Stimulated activated CD8-positive, alpha-beta memory T cell treated with anti-CD3 and anti-CD28 coated beads, Interleukin-4, amount 100 ng/mL, for 1 hour (primary cell): Measurements from ENCODE around the gene SHISA4.
"Not testable (repeated sequence)": the region's sequence is repeated elsewhere in the genome, so short reads cannot be mapped to it uniquely, and the experiment has no call there.

Source experiments
- DNase-seq, 2 donors: peaks; one replicate each; pipeline ENCODE4 v3.0.0-alpha.2; 2020; ENCODE audit warnings: low read depth in 2 of 2, low spot score in 1 of 2

The SHISA4 gene, protein sequence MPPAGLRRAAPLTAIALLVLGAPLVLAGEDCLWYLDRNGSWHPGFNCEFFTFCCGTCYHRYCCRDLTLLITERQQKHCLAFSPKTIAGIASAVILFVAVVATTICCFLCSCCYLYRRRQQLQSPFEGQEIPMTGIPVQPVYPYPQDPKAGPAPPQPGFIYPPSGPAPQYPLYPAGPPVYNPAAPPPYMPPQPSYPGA

DNA sequence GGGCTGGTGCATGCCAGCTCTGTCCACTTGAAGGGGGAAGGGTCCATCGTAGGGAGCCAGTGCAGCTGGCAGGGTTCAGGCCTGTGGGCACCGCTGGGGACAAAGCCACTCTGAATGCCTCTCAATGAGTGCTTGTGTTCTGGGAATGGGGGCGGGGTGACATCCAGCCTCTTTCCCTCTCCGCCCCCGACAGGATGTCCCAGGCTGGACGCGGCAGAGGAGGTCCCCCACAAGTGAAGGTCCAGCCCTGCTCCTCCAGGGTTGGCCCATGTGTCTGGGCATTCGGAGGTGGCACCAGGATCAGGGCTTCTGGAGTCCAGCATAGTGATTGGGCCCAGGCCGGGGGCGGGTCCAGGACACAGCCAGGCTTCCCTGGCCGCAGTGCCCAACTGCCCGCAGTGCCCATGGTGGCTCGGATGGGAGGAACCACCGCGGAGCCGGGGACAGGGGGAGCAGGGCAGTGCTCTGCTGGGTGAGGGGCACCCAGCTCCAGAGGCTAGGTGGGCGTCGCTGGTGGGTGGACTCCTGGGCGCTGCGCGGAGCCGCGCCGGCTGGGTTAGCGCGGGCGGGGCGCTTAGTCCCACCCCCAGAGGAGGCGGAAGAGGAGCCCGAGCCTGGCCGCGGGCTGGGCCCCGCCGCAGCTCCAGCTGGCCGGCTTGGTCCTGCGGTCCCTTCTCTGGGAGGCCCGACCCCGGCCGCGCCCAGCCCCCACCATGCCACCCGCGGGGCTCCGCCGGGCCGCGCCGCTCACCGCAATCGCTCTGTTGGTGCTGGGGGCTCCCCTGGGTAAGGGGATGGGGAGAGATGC lies at the start of gene SHISA4:
Gene SHISA4 (plus strand): TSS at position 617 of the 808 bp plus-strand sequence. CDS start 97 bp downstream, at position 714.
- no peak for DNase-seq

DNA sequence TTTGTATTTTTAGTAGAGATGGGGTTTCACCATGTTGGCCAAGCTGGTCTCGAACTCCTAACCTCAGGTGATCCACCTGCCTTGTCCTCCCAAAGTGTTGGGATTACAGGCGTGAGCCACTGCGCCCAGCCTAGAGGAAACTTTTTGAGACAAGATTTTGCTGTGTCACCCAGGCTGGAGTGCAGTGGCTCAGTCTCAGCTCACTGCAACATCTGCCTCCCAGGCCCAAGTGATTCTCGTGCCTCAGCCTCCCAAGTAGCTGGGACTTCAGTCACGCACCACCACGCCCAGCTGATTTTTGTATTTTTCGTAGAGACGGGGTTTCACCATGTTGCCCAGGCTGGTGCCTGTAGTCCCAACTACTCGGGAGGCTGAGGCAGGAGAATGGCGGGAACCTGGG lies 49.6 kb upstream of the SHISA4 start:
- not testable (repeated sequence) for DNase-seq

DNA sequence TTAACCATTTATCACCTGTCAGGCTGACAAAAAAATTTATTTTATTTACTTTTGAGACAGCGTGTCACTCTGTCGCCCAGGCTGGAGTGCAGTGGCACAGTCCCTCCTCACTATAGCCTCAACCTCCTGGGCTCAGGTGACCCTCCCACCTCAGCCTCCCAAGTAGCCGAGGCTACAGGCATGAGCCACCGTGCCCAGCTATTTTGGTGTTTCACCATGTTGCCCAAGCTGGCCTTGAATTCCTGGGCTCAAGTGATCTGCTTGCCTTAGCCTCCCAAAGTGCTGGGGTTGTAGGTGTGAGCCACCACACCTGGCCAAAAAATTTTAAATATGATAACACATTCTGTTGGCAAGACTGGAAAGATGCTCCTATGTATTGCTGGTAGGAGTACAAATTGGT lies 48.6 kb upstream of the SHISA4 start:
- no peak for DNase-seq

GRCh38 chr1:201840490-201840889 lies 48.2 kb upstream of the SHISA4 start:
- DNase-seq = no peak

- no peak for DNase-seq
Observed at GRCh38 chr1:201841265-201841912, 47.3 kb upstream of the SHISA4 start.

GRCh38 chr1:201842472-201843027 lies 46.1 kb upstream of the SHISA4 start:
- DNase-seq = no peak

- no peak for DNase-seq
Observed at GRCh38 chr1:201845331-201846083, 43.2 kb upstream of the SHISA4 start.

- no peak for DNase-seq
Observed at GRCh38 chr1:201847150-201847549, 41.5 kb upstream of the SHISA4 start.

DNA sequence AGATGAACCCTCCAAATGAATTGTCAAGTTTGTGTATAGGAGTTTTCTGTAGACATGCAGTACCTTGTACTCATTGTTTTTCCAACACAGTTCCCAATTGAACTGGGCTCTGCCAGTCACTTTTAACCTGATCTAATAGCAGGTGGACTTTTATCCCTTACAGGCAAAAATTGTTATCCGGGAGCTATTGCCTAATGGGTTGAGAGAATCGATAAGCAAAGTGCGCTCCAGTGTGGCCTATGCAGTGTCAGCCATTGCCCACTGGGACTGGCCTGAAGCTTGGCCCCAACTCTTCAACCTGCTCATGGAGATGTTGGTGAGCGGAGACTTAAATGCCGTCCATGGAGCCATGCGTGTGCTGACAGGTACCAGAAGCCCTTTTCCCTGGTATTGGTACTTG lies 40.5 kb upstream of the SHISA4 start:
- DNase-seq = no peak

- no peak for DNase-seq
Observed at GRCh38 chr1:201849372-201850052, 39.2 kb upstream of the SHISA4 start.

- DNase-seq = no peak
Observed at GRCh38 chr1:201850053-201850397, 38.7 kb upstream of the SHISA4 start.

DNA sequence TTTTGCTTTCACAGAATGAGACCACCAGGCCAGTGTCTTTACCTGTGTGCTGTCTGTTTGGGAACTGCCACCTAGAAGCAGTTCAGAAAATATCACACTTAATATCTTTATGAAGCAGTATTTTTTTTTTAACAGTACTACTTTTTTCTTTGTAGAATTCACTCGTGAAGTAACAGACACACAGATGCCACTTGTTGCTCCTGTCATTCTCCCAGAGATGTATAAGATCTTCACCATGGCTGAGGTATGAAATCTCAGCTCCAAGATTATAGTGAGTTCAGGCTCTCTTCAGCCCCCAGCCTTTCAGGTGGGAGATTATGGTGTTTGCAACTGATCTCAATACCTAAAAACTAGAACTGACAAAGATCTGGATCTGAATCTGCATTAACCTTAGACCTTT lies 36.7 kb upstream of the SHISA4 start:
- no peak for DNase-seq

DNA sequence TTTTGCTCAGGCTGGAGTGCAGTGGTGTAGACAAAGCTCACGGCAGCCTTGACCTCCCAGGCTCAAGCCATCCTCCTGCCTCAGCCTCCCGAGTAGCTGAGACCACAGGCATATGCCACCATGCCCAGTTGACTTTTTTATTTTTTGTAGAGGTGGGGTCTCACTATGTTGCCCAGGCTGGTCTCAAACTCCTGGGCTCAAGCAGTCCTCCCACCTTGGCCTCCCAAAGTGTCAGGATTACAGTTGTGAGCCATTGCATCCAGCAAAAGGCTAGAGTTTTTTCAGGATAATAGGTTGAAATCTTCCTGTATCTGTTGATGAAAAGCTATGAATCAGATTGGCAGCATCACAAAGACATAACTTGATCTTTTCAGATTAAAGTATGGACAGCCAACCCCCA lies 32.0 kb upstream of the SHISA4 start:
- DNase-seq = not testable (repeated sequence)

DNA sequence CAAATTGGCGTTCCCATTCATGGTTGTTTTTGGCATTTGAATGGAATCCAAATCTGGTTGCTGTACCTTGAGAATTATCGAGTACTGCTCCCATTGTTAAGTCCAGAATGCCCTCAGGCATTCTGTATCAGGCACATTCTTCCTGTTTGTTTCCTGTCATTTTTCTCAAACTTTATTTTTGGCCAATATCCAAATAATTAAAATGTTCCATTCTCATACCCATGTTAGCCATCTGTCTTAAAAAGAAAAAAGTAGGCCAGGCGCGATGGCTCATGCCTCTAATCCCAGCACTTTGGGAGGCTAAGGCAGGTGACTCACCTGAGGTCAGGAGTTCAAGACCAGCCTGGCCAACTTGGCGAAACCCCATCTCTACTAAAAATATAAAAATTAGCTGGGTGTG lies 29.3 kb upstream of the SHISA4 start:
- DNase-seq = no peak

- DNase-seq = no peak
Observed at GRCh38 chr1:201861448-201861847, 27.2 kb upstream of the SHISA4 start.

- no peak for DNase-seq
Observed at GRCh38 chr1:201870397-201870796, 18.3 kb upstream of the SHISA4 start.

DNA sequence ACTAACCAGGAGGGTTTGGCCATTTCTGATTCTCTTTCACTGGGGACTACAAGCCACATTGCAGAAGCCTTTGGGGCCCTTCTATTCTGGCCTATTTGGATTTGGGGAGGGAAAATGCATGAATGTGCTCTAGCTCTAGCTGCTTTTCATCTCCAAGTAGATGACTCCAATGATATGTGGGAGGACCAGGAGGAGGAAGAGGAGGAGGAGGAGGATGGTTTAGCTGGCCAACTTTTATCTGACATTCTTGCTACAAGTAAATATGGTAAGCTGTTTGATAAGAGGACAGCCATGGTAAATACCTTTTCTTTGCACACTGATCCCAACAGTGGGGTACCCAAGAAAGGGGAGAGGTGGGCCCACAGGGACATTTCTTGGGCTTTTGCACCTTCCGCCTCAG lies 14.0 kb upstream of the SHISA4 start:
- DNase-seq = no peak

DNA sequence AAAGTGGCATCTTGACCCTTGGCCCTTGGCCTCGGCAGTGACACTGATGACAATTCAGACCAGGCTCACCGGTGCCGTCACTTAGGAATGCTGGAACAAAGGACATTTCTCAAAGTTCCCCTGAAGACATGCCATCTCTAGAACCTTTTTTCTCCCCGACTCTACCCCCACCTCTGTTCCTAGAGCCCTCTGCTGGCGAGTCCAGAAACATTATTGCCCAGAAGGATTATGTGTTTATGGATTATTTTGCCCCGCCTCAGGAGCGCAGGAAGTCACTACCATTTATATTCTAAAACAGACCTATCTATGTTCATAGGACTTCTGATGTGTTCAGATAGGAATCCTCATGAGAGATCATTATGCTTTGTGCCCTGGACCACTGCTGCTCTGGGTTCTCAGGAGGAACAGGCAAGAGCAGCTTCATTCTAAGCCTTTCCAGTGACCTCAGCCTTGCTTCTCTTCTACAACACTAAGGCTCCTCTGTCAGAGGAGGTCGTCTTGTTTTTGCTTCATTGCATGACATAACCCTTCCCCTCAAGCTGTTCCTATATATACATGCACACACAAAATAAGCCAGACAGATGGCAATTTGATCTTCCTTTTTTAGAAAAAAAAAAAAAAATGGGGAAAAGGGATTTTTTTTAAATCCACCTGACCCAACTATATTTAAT lies 12.4 kb upstream of the SHISA4 start:
- no peak for DNase-seq

GRCh38 chr1:201877877-201878401 lies 10.8 kb upstream of the SHISA4 start:
- no peak for DNase-seq
